CD4-positive, CD25-positive, alpha-beta regulatory T cell (primary cell): ENCODE measurements around the gene SCYGR2. TPM values are rescaled to one million over a fixed set of nuclear protein-coding genes. Genes with fewer than 3 reads are reported as not detected.

ENCODE experiments used
- ATAC-seq, 2 donors: fragments of 150-1000 bp; cut with Tn5 transposase; one replicate each; pipeline ENCODE4 v1.10.0; 2021; ENCODE audit warnings: low read depth in 2 of 2, moderate number of reproducible peaks in 2 of 2, moderate library complexity in 1 of 2
- DNase-seq, 3 donors: peaks; one replicate each; pipeline versions ENCODE4 v3.0.0 to v3.0.0-alpha.2; 2012 to 2022; ENCODE audit warnings: mixed read lengths in 1 of 3
- H3K27ac ChIP-seq: one replicate; pipeline ENCODE4 v1.7.0; 2013; ENCODE audit warnings: mild to moderate bottlenecking, low read length; ENCODE audit not compliant: insufficient read depth, poor library complexity, severe bottlenecking
- H3K27me3 ChIP-seq: one replicate; pipeline ENCODE4 v1.7.0; 2013; ENCODE audit warnings: low read length; ENCODE audit not compliant: control insufficient read depth, insufficient read depth
- H3K36me3 ChIP-seq: one replicate; pipeline ENCODE4 v1.7.0; 2013; ENCODE audit warnings: mild to moderate bottlenecking, low read length, moderate library complexity; ENCODE audit not compliant: control insufficient read depth, insufficient read depth
- H3K4me1 ChIP-seq: 2 replicates; pipeline ENCODE4 v1.7.0; 2013; ENCODE audit warnings: mild to moderate bottlenecking, low read length; ENCODE audit not compliant: insufficient read depth, control insufficient read depth, poor library complexity, severe bottlenecking
- H3K4me3 ChIP-seq: one replicate; pipeline ENCODE4 v1.7.0; 2013; ENCODE audit warnings: low read depth, mild to moderate bottlenecking, low read length, moderate library complexity
- H3K9me3 ChIP-seq, 2 experiments: 1 replicate in 1 of 2; 2 replicates in 1 of 2; pipeline ENCODE4 v1.7.0; 2013; ENCODE audit warnings: low read length in 2 of 2, mild to moderate bottlenecking in 1 of 2, moderate library complexity in 1 of 2; ENCODE audit not compliant: control insufficient read depth in 2 of 2
- H3K27ac Mint-ChIP-seq, 3 donors: one replicate each; pipeline ENCODE4 v1.8.0; 2020 to 2022; ENCODE audit warnings: mild to moderate bottlenecking in 3 of 3, mixed read lengths in 3 of 3, moderate library complexity in 2 of 3
- H3K27me3 Mint-ChIP-seq: one replicate; pipeline ENCODE4 v1.8.0; 2022; ENCODE audit warnings: mild to moderate bottlenecking, mixed read lengths
- H3K36me3 Mint-ChIP-seq: one replicate; pipeline ENCODE4 v1.8.0; 2020; ENCODE audit warnings: mixed read lengths
- H3K4me1 Mint-ChIP-seq, 4 donors: one replicate each; pipeline ENCODE4 v1.8.0; 2020 to 2022; ENCODE audit warnings: mixed read lengths in 4 of 4, mild to moderate bottlenecking in 1 of 4
- H3K4me3 Mint-ChIP-seq, 4 donors: one replicate each; pipeline ENCODE4 v1.8.0; 2020 to 2022; ENCODE audit warnings: mild to moderate bottlenecking in 4 of 4, mixed read lengths in 4 of 4, moderate library complexity in 3 of 4
- H3K9me3 Mint-ChIP-seq, 7 donors: one replicate each; pipeline ENCODE4 v1.8.0; 2020 to 2022; ENCODE audit warnings: mixed read lengths in 7 of 7, mild to moderate bottlenecking in 3 of 7, moderate library complexity in 2 of 7
- polyA plus RNA-seq, 4 donors: library from polyadenylated mRNA; unstranded; fragments of 300-500 nt; fragmentation: Illumina TruSeq; gene quantifications; one replicate each; pipeline ENCODE4 v1.2.3, GENCODE V29; 2021
- total RNA-seq: library from RNA; stranded (reverse); gene quantifications from one replicate; pipeline ENCODE4 v1.2.3, GENCODE V29; 2022

The SCYGR2 gene
- total and polyA plus RNA-seq, 5 donors from 2014 or later, result not detected

DNA sequence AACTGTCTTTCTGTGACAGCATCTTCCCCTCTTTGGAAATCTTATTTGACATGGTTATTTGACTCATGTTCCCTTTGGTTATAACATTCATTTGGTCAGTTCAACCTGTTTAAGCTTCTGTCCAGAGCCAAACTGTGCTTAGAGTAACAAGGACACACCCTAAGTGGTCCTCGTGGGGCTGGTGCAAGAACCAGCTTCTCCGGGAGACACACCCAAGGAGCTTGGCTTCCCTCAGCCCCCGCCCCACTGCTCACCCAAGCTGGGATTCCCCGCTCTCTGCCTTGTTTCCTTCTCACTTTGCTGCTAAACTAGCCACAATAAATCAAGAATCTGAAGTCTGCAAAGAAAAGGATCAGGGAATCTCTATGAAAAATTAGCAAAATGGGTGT is 14.6 kb downstream of the SCYGR2 start:
- Histone ChIP-seq H3K4me3 (no peak overlapping the region), H3K36me3 (no peaks in the 10 kb centered on the region), H3K27me3 (peaks cover 6% of the 10 kb centered on the region), H3K4me1 (no peaks in the 10 kb centered on the region), H3K27ac (no peak overlapping the region), H3K9me3 (no peaks in the 10 kb centered on the region)
- H3K27me3 Mint-ChIP-seq, result peaks cover 16% of the 10 kb centered on the region
- ATAC-seq (no peak), DNase-seq (no peak)
- H3K36me3 Mint-ChIP-seq, result no peaks in the 10 kb centered on the region
- H3K9me3 Mint-ChIP-seq, result peaks cover 0 to under 1% (median 0%) of the 10 kb centered on the region in 7 donors
- H3K4me1 Mint-ChIP-seq, result peaks cover 0 to 12% (median 1%) of the 10 kb centered on the region in 4 donors
- H3K4me3 Mint-ChIP-seq, result no peak overlapping the region
- no peak overlapping the region for H3K27ac Mint-ChIP-seq

DNA sequence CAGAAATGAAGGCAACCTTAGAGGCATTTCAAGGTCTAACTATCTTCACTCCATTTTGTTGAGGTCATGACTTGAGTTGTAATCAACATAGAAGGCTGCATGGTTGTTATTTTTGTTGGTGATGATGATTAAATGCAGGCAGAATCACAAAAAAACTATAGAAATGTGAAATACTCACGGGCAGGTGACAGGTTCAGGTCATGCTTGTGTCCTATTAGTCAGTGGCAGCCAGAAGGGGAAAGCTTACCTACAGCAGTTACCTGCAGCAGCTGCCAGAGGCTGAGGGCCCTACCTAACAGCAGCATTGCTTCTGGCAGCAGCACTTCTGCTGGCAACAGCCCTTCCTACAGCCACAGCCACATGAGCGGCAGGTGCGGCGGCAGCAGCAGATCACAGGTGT is 15.6 kb downstream of the SCYGR2 start:
- H3K36me3 Mint-ChIP-seq, result no peaks in the 10 kb centered on the region
- no peak overlapping the region for H3K27ac ChIP-seq
- no peak for DNase-seq
- peaks cover 4% of the 10 kb centered on the region for H3K27me3 ChIP-seq
- peaks cover 0 to 1% (median 0%) of the 10 kb centered on the region in 7 donors for H3K9me3 Mint-ChIP-seq
- no peaks in the 10 kb centered on the region for H3K4me1 ChIP-seq
- ATAC-seq, result no peak
- no peak overlapping the region for H3K4me3 ChIP-seq
- H3K27me3 Mint-ChIP-seq, result peaks cover 14% of the 10 kb centered on the region
- H3K36me3 ChIP-seq, result no peaks in the 10 kb centered on the region
- no peaks in the 10 kb centered on the region for H3K9me3 ChIP-seq
- H3K4me3 Mint-ChIP-seq, result no peak overlapping the region
- peaks cover 0 to 2% (median 0%) of the 10 kb centered on the region in 4 donors for H3K4me1 Mint-ChIP-seq
- H3K27ac Mint-ChIP-seq, result no peak overlapping the region

DNA sequence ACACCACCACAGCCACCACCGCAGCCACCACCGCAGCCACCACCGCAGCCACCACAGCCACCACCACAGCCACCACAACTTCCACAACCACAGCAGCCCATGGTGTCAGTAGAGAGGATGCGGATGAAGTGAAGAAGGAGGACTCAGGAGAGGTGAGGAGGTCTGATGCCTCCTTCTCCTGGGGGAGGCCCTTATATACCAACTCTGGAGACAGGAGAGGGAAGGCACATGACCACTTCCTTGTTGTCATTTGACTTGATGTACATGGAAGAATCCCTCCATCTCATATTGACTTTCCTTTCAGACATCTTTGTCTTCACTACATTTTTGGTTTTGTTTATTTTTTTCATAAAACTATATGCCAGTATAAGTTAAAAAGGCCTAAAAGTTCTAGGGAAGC is 16.0 kb downstream of the SCYGR2 start, which contains the start of gene SCYGR3:
SCYGR3 (minus strand) TSS at position 101 of the 400 bp plus-strand sequence; CDS start at position 101, 0 bp downstream.
- H3K36me3 ChIP-seq, result no peaks in the 10 kb centered on the region
- Mint-ChIP-seq H3K4me3 (no peak within 1 kb of the TSS), H3K36me3 (no peaks in the 10 kb centered on the region), H3K27me3 (peaks cover 18% of the 10 kb centered on the region), H3K4me1 (peaks cover 0 to 2% (median 0%) of the 10 kb centered on the region in 4 donors), H3K9me3 (peaks cover 0 to 1% (median 0%) of the 10 kb centered on the region in 7 donors), H3K27ac (no peak within 1 kb of the TSS)
- no peak for ATAC-seq
- H3K9me3 ChIP-seq, result no peaks in the 10 kb centered on the region
- H3K27me3 ChIP-seq, result peaks cover 4% of the 10 kb centered on the region
- no peak for DNase-seq
- H3K4me1 ChIP-seq, result no peaks in the 10 kb centered on the region
- H3K4me3 ChIP-seq, result no peak within 1 kb of the TSS
- no peak within 1 kb of the TSS for H3K27ac ChIP-seq

DNA sequence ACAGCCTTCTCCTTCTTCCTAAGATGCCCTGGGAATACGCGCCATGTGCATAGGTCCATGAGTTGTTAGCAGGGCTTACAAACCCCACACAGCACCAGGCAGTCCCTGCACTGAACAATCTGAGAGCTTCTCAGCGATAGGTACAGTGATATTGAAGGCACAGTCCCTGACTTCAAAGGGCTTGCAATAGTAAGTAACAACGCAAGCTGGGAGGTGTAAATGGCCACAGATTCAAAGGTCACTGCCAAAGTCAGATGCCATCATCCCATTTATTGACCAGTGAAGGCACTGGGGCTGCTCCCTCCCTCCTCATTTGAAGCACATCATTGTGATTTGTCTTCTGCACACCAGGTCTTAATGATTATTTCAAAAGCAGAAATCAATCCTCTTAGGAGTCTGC is 16.5 kb downstream of the SCYGR2 start:
- DNase-seq (no peak), ATAC-seq (no peak)
- no peaks in the 10 kb centered on the region for H3K4me1 ChIP-seq
- Mint-ChIP-seq H3K4me1 (no peaks in the 10 kb centered on the region), H3K36me3 (no peaks in the 10 kb centered on the region), H3K27ac (no peak overlapping the region), H3K9me3 (peaks cover 0 to 1% (median 0%) of the 10 kb centered on the region in 7 donors), H3K4me3 (no peak overlapping the region), H3K27me3 (peaks cover 20% of the 10 kb centered on the region)
- peaks cover 4% of the 10 kb centered on the region for H3K27me3 ChIP-seq
- no peak overlapping the region for H3K27ac ChIP-seq
- no peaks in the 10 kb centered on the region for H3K36me3 ChIP-seq
- H3K9me3 ChIP-seq, result no peaks in the 10 kb centered on the region
- no peak overlapping the region for H3K4me3 ChIP-seq

DNA sequence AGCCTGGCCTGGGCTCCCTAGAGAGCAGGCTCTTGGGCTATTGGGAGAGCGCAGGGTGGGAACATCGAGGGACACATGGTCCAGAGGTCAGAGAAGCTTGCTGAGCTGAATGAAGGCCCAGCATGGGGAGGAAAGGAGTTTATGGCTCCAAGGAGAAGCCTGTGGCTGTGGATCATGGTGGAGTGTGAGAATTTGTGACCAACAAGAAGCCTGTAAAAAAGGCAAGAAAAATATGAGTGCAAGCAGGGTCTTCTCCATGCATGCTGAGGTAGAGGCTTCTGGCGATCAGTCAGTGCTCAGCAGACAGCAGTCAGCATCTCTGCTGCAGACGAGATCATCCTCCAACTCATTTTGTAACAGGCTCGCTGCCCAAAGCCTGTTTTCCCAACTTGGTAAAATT is 17.2 kb downstream of the SCYGR2 start:
- no peak for ATAC-seq

DNA sequence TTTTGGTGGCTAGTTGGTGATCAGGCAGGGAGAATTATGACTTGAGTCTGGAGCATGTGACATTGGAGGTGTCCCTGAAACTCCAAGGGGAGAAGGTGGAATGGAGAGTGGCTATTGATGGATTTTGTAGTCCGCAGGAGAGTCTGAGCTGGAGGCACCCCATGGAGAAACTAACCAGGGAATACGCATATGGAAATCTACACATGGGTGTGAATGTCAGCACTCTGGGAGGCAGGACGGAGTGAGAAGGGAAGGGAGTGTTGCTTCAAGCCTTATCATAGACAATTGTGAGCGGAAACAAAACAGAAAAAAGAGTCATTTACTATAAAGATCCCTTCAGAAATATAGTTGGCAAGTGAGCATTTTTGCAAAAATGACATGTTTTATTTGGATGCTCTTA is 17.9 kb downstream of the SCYGR2 start:
- Mint-ChIP-seq H3K27me3 (peaks cover 14% of the 10 kb centered on the region), H3K27ac (no peak overlapping the region), H3K36me3 (no peaks in the 10 kb centered on the region), H3K4me1 (no peaks in the 10 kb centered on the region), H3K4me3 (no peak overlapping the region), H3K9me3 (peaks cover 0 to 1% (median 0%) of the 10 kb centered on the region in 7 donors)
- no peaks in the 10 kb centered on the region for H3K4me1 ChIP-seq
- no peaks in the 10 kb centered on the region for H3K9me3 ChIP-seq
- DNase-seq, result no peak
- no peak for ATAC-seq
- no peaks in the 10 kb centered on the region for H3K36me3 ChIP-seq
- H3K27ac ChIP-seq, result no peak overlapping the region
- no peaks in the 10 kb centered on the region for H3K27me3 ChIP-seq
- H3K4me3 ChIP-seq, result no peak overlapping the region

More for the DNA sequence above, 17.2 kb downstream of the SCYGR2 start:
- H3K9me3 Mint-ChIP-seq, result peaks cover 0 to 1% (median 0%) of the 10 kb centered on the region in 7 donors
- no peaks in the 10 kb centered on the region for H3K36me3 Mint-ChIP-seq
- H3K4me3 Mint-ChIP-seq, result no peak overlapping the region
- Histone ChIP-seq H3K9me3 (no peaks in the 10 kb centered on the region), H3K4me1 (no peaks in the 10 kb centered on the region), H3K36me3 (no peaks in the 10 kb centered on the region), H3K27ac (no peak overlapping the region), H3K27me3 (peaks cover 4% of the 10 kb centered on the region), H3K4me3 (no peak overlapping the region)
- H3K27me3 Mint-ChIP-seq, result peaks cover 15% of the 10 kb centered on the region
- no peak overlapping the region for H3K27ac Mint-ChIP-seq
- no peak for DNase-seq
- H3K4me1 Mint-ChIP-seq, result no peaks in the 10 kb centered on the region

DNA sequence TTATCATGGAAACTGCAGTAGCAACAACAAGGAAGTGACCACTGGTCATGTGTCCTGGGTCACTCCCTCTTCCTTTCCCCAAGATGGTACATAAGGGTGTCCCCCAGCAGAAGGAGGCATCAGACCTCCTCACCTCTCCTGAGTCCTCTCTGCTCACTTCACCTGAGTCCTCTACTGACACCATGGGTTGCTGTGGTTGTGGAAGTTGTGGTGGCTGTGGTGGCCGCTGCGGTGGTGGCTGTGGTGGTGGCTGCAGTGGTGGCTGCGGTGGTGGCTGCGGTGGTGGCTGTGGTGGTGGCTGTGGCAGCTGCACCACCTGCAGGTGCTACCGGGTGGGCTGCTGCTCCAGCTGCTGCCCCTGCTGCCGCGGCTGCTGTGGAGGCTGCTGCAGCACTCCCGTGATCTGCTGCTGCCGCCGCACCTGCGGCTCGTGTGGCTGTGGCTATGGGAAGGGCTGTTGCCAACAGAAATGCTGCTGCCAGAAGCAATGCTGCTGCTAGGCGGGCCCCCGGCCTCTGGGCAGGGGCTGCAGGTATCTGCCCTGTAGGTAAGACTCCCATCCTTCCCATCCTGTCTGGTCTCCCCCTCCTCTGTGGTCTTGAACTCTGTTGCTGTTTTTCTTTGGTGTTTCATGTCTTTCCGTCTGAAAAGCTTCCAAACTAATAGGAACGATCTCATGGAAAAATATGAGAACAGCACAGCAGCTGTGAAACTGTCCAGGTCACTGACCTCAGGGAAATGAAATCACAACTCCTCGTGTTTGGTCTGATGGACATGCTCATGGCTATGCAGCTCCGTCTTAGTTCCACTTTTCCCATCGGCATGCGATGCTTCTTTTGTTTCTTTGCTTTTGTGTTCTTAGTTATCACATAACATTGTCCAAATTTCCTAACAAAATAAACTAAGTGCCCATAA is 18.9 kb downstream of the SCYGR2 start, which contains the start of gene SCYGR4:
SCYGR4 (plus strand) TSS at position 183 of the 915 bp plus-strand sequence; CDS start at position 183, 0 bp downstream.
- no peak within 1 kb of the TSS for H3K4me3 Mint-ChIP-seq
- H3K36me3 Mint-ChIP-seq, result no peaks in the 10 kb centered on the region
- Histone ChIP-seq H3K4me1 (no peaks in the 10 kb centered on the region), H3K9me3 (no peaks in the 10 kb centered on the region), H3K36me3 (no peaks in the 10 kb centered on the region), H3K27me3 (no peaks in the 10 kb centered on the region), H3K27ac (no peak within 1 kb of the TSS), H3K4me3 (no peak within 1 kb of the TSS)
- no peak for ATAC-seq
- H3K4me1 Mint-ChIP-seq, result no peaks in the 10 kb centered on the region
- DNase-seq, result no peak
- no peak within 1 kb of the TSS for H3K27ac Mint-ChIP-seq
- peaks cover 12% of the 10 kb centered on the region for H3K27me3 Mint-ChIP-seq
- peaks cover 0 to 1% (median 0%) of the 10 kb centered on the region in 7 donors for H3K9me3 Mint-ChIP-seq
